Ishikawa (cell line): ENCODE measurements around the gene SPHK2.

Experiments
- EP300 ChIP-seq: IDR thresholded peaks from 2 replicates; pipeline ENCODE4 v1.6.1; 2012; ENCODE audit warnings: borderline replicate concordance
- TF ChIP-seq, protein P1 (sequence below): IDR thresholded peaks from 2 replicates; pipeline ENCODE4 v1.6.1; 2012

DNA sequence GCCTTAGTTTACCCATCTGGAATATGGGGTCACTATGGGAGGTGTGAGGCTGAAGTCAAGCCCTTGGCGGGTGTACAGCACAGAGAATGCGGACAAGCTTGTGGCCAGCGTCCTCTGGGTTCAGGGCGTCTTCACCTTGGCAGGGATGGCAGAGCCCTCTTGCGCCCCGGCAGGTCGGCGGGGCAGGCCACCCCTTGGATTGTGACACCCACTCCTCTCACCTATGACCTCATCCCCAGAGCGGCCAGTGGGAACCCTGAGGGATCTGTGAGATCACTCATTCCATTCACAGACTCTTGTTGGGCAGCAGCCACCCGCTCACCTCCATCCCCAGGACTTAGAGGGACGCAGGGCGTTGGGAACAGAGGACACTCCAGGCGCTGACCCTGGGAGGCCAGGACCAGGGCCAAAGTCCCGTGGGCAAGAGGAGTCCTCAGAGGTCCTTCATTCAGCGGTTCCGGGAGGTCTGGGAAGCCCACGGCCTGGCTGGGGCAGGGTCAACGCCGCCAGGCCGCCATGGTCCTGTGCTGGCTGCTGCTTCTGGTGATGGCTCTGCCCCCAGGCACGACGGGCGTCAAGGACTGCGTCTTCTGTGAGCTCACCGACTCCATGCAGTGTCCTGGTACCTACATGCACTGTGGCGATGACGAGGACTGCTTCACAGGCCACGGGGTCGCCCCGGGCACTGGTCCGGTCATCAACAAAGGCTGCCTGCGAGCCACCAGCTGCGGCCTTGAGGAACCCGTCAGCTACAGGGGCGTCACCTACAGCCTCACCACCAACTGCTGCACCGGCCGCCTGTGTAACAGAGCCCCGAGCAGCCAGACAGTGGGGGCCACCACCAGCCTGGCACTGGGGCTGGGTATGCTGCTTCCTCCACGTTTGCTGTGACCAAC lies 12.6 kb upstream of the SPHK2 start, which contains the start of gene SPACA4:
- TF ChIP-seq, protein P1, sequence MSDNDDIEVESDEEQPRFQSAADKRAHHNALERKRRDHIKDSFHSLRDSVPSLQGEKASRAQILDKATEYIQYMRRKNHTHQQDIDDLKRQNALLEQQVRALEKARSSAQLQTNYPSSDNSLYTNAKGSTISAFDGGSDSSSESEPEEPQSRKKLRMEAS = no peak
- TF ChIP-seq EP300 = no peak
